Measurements from ENCODE around the gene FUCA1.

Gene FUCA1

DNA sequence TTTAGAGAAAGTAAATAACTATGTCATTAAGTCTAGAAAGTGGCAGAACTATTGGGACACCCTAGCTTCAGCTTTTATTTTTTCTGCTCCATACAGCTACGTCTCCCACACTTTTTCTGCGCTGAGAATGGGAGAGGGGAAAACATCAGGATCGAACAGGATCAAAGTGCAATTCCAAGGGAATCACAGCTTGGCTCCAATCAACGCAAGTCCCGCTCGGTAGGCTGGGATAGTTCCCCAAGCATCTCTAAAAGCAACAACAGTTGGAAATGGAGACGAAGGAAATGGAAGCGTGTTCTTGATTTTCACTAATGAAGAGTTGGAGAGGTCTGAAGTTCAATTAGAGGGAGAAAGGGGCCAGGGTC lies 43.4 kb downstream of the FUCA1 start:
- Histone ChIP-seq H3K27ac (ENCODE audit: insufficient read depth, low read depth, low read length, poor library complexity, severe bottlenecking) (no peak overlapping the region), H3K4me1 (ENCODE audit: control insufficient read depth, insufficient read depth, low read length) (peaks cover 4% of the 10 kb centered on the region), H3K27me3 (ENCODE audit: control insufficient read depth, insufficient read depth, low read length, poor library complexity, severe bottlenecking) (no peaks in the 10 kb centered on the region), H3K9me3 (ENCODE audit: control insufficient read depth, low read length) (no peaks in the 10 kb centered on the region), H3K4me3 (ENCODE audit: insufficient read depth, low read depth, low read length) (peak overlapping the region; percentile 95), H3K36me3 (ENCODE audit: control insufficient read depth, insufficient read depth, low read length) (no peaks in the 10 kb centered on the region)
- WGBS, 2 experiments = 6 to 8% methylated on average over 8 of the region's 8 CpGs

DNA sequence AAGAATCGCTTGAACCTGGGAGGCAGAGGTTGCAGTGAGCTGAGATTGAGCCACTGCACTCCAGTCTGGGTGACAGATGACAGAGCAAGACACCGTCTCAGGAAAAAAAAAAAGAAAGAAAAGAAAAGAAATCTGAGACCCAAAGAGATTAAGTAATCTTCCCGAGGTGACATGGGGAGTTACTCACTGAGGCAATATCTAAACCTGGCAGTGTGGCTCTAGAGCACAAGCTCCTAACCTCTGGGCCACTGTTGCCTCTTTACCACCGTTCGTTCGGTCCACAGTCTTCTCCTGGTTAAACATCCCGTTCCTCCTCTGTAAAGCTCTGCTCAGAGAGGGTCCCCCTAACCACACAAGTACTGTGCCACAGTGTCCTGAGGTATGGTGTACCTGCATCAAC lies 44.3 kb downstream of the FUCA1 start:
- Histone ChIP-seq H3K27me3 (ENCODE audit: control insufficient read depth, insufficient read depth, low read length, poor library complexity, severe bottlenecking) (no peaks in the 10 kb centered on the region), H3K4me3 (ENCODE audit: insufficient read depth, low read depth, low read length) (no peak overlapping the region)
- WGBS, 2 experiments = 90 to 91% methylated on average over 7 of the region's 7 CpGs

DNA sequence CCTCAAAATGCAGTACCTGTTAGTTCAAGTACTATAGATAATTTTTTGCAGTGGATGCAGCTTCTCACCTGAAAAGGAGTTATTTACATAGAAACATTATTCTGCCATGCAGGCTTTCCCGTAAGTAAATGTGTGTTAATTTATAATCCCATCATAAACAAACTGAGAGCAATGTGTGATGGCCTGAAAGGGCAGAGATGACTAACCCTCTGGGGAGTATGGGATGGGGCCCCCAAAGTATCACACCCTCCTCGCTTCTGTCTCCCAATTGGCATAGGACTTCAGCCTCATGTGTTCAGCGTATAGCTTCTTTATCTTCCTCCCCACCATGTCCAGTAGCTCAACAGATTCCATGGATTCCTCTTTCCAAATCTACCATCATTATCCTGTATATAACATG lies 50.5 kb downstream of the FUCA1 start:
- 93% methylated on average over 2 of the region's 3 CpGs for WGBS, 2 experiments
- peaks cover 19% of the 10 kb centered on the region for H3K36me3 ChIP-seq (ENCODE audit: control insufficient read depth, insufficient read depth, low read length)
- no peaks in the 10 kb centered on the region for H3K4me1 ChIP-seq (ENCODE audit: control insufficient read depth, insufficient read depth, low read length)

More for the DNA sequence above, 44.3 kb downstream of the FUCA1 start:
- H3K4me1 ChIP-seq (ENCODE audit: control insufficient read depth, insufficient read depth, low read length) = peaks cover 4% of the 10 kb centered on the region
- no peak overlapping the region for H3K27ac ChIP-seq (ENCODE audit: insufficient read depth, low read depth, low read length, poor library complexity, severe bottlenecking)
- H3K9me3 ChIP-seq (ENCODE audit: control insufficient read depth, low read length) = no peaks in the 10 kb centered on the region
- no peaks in the 10 kb centered on the region for H3K36me3 ChIP-seq (ENCODE audit: control insufficient read depth, insufficient read depth, low read length)

DNA sequence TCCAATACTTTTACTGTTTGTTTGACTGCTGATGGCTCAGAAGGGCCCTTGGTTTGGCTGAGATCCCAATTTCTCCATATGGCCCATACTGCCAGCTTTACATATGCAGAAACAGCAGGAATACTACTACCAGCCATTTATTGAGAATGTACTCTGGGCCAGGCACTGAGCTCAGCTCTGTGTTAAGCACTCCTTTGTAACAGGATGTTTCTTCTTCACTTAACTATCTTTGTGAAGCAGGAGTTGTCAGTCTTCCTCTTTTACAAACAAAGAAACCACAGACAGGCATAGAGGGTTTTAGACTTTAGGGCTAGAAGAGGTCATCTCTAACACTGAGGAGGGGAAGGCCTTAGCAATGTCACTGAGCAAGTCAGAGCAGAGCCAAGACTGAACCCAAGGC lies 51.2 kb downstream of the FUCA1 start:
- no peaks in the 10 kb centered on the region for H3K9me3 ChIP-seq (ENCODE audit: control insufficient read depth, low read length)
- no peaks in the 10 kb centered on the region for H3K4me1 ChIP-seq (ENCODE audit: control insufficient read depth, insufficient read depth, low read length)
- H3K27ac ChIP-seq (ENCODE audit: insufficient read depth, low read depth, low read length, poor library complexity, severe bottlenecking) = no peak overlapping the region
- peaks cover 19% of the 10 kb centered on the region for H3K36me3 ChIP-seq (ENCODE audit: control insufficient read depth, insufficient read depth, low read length)
- no peaks in the 10 kb centered on the region for H3K27me3 ChIP-seq (ENCODE audit: control insufficient read depth, insufficient read depth, low read length, poor library complexity, severe bottlenecking)
- no peak overlapping the region for H3K4me3 ChIP-seq (ENCODE audit: insufficient read depth, low read depth, low read length)

More for the DNA sequence above, 50.5 kb downstream of the FUCA1 start:
- Histone ChIP-seq H3K9me3 (ENCODE audit: control insufficient read depth, low read length) (no peaks in the 10 kb centered on the region), H3K4me3 (ENCODE audit: insufficient read depth, low read depth, low read length) (no peak overlapping the region), H3K27me3 (ENCODE audit: control insufficient read depth, insufficient read depth, low read length, poor library complexity, severe bottlenecking) (no peaks in the 10 kb centered on the region), H3K27ac (ENCODE audit: insufficient read depth, low read depth, low read length, poor library complexity, severe bottlenecking) (no peak overlapping the region)

DNA sequence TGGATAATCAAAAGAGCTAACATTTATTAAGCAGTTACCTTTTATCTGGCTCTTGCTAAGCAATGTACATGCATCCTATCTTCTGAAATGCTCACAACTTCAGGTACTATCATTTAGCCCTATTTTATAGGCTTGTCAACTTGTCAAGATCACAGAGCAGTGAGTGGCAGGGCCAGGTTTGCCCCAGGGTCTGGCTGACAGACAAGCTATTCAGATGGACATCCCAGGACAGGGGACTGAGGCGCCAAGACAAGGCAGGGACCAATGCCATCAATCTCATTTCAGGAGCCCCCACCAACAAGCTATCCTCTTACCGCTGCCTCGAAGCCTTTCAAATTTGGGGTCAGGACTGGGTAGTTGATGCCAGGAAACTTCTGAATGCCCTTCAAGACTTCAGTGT lies 51.7 kb downstream of the FUCA1 start:
- Histone ChIP-seq H3K27me3 (ENCODE audit: control insufficient read depth, insufficient read depth, low read length, poor library complexity, severe bottlenecking) (no peaks in the 10 kb centered on the region), H3K9me3 (ENCODE audit: control insufficient read depth, low read length) (no peaks in the 10 kb centered on the region), H3K36me3 (ENCODE audit: control insufficient read depth, insufficient read depth, low read length) (peaks cover 19% of the 10 kb centered on the region), H3K4me1 (ENCODE audit: control insufficient read depth, insufficient read depth, low read length) (no peaks in the 10 kb centered on the region), H3K4me3 (ENCODE audit: insufficient read depth, low read depth, low read length) (no peak overlapping the region), H3K27ac (ENCODE audit: insufficient read depth, low read depth, low read length, poor library complexity, severe bottlenecking) (no peak overlapping the region)
- 88 to 100% methylated on average over 3 of the region's 3 CpGs for WGBS, 2 experiments

DNA sequence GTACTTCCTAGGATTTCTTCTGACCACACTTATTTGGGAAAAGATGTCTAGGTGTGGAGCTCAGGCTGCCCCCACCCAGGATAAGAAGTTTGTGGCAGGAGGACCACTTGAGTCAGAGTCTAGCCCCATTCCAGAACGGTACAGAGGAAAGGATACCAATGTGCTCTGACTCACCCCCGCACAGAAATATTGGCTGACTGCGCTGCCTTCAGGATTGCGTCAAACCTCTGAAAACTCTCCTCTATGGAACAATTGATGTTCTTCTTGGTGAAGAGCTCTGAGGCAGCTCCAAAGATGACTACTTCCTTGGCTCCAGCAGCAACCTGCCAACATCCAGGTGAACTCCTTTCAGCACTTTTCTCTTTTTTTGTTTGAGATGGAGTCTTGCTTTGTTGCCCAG lies 54.1 kb downstream of the FUCA1 start:
- Histone ChIP-seq H3K9me3 (ENCODE audit: control insufficient read depth, low read length) (no peaks in the 10 kb centered on the region), H3K27ac (ENCODE audit: insufficient read depth, low read depth, low read length, poor library complexity, severe bottlenecking) (no peak overlapping the region), H3K4me3 (ENCODE audit: insufficient read depth, low read depth, low read length) (no peak overlapping the region), H3K27me3 (ENCODE audit: control insufficient read depth, insufficient read depth, low read length, poor library complexity, severe bottlenecking) (no peaks in the 10 kb centered on the region), H3K36me3 (ENCODE audit: control insufficient read depth, insufficient read depth, low read length) (peaks cover 19% of the 10 kb centered on the region), H3K4me1 (ENCODE audit: control insufficient read depth, insufficient read depth, low read length) (no peaks in the 10 kb centered on the region)
- WGBS, 2 experiments = 96 to 98% methylated on average over 4 of the region's 4 CpGs

DNA sequence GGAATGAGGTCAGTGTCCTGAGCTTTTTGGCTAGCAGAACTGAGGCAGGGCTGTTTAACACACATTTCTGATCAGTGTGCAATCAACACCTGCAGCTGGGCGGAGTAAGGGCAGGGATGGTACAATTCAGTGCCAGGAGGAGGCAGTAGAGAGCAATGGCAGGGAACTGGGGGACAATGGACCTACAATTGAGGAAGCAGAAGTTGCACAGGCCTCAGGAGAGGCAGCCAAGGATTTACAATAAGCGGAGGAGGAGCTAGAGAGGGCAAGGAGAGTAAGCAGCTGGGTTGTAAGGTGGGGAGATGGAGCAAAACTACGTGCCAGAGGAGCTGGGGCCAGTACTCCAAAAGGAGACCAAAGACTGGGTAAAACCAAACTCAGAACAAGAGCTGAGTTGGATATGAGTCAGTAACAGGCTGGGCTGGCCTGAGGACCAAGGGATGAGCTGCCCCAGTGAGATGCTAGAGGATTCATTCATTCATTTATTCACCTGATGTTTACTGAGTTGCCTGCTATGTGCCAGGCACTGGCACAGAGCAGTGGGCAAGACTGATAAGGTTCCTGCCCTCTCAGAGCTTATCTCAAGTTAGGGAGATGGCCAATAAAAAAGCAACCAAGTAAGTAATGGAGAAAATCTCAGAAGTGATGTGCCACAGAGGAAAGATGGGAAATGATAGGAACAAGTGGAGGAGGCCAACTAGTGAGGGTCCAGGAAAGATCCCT lies 57.1 kb downstream of the FUCA1 start:
- H3K4me1 ChIP-seq (ENCODE audit: control insufficient read depth, insufficient read depth, low read length) = no peaks in the 10 kb centered on the region
- no peaks in the 10 kb centered on the region for H3K9me3 ChIP-seq (ENCODE audit: control insufficient read depth, low read length)
- H3K36me3 ChIP-seq (ENCODE audit: control insufficient read depth, insufficient read depth, low read length) = peaks cover 10% of the 10 kb centered on the region
- 63 to 70% methylated on average over 3 of the region's 3 CpGs for WGBS, 2 experiments
- no peaks in the 10 kb centered on the region for H3K27me3 ChIP-seq (ENCODE audit: control insufficient read depth, insufficient read depth, low read length, poor library complexity, severe bottlenecking)
- no peak overlapping the region for H3K27ac ChIP-seq (ENCODE audit: insufficient read depth, low read depth, low read length, poor library complexity, severe bottlenecking)
- no peak overlapping the region for H3K4me3 ChIP-seq (ENCODE audit: insufficient read depth, low read depth, low read length)

DNA sequence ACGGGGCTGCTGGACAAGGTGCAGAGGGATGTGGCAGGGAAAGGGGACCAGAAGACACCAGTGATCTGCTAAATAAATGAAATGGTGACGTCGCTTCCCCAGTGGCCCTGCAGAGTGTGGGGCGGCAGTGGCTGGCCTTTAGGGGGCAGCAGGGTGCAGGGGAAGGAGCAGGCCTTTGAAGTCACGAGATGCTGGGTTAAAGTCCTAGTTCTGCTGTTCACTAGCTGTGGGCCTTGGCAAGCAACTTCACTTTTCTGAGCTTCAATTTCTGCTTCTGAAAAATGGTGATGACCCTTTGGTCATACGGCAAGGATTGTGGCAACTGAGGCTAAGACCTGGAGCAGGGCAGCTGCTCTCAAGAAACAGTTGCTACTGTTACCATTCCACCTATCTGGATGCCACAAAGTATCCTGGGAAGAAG lies 58.3 kb downstream of the FUCA1 start:
- Histone ChIP-seq H3K4me3 (ENCODE audit: insufficient read depth, low read depth, low read length) (no peak overlapping the region), H3K27ac (ENCODE audit: insufficient read depth, low read depth, low read length, poor library complexity, severe bottlenecking) (no peak overlapping the region), H3K27me3 (ENCODE audit: control insufficient read depth, insufficient read depth, low read length, poor library complexity, severe bottlenecking) (no peaks in the 10 kb centered on the region), H3K36me3 (ENCODE audit: control insufficient read depth, insufficient read depth, low read length) (peaks cover 10% of the 10 kb centered on the region), H3K4me1 (ENCODE audit: control insufficient read depth, insufficient read depth, low read length) (no peaks in the 10 kb centered on the region), H3K9me3 (ENCODE audit: control insufficient read depth, low read length) (no peaks in the 10 kb centered on the region)
- WGBS, 2 experiments = 31% methylated on average over 6 of the region's 6 CpGs

DNA sequence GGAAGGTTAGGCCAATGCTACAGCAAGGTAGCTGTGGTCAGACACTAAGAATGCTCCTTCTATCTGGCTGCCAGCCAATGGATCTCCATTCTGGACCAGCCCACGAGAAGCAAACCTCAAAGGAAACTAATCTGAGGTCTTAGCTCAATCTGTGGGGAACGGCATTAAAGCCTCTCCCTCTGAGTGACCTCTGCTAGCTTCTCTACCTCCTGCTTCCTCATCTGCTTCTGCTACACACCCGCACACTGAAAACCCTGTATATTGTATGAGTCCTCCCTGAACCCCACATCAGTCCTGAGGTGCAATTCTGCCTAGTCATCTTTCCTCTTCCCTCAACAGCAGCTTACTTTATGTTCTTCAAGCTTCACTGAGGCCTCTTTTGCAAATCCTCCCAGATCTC lies 60.6 kb downstream of the FUCA1 start:
- Histone ChIP-seq H3K27ac (ENCODE audit: insufficient read depth, low read depth, low read length, poor library complexity, severe bottlenecking) (no peak overlapping the region), H3K36me3 (ENCODE audit: control insufficient read depth, insufficient read depth, low read length) (peaks cover 2% of the 10 kb centered on the region), H3K27me3 (ENCODE audit: control insufficient read depth, insufficient read depth, low read length, poor library complexity, severe bottlenecking) (no peaks in the 10 kb centered on the region), H3K9me3 (ENCODE audit: control insufficient read depth, low read length) (no peaks in the 10 kb centered on the region), H3K4me1 (ENCODE audit: control insufficient read depth, insufficient read depth, low read length) (no peaks in the 10 kb centered on the region), H3K4me3 (ENCODE audit: insufficient read depth, low read depth, low read length) (no peak overlapping the region)
- 90 to 95% methylated on average over 3 of the region's 3 CpGs for WGBS, 2 experiments

DNA sequence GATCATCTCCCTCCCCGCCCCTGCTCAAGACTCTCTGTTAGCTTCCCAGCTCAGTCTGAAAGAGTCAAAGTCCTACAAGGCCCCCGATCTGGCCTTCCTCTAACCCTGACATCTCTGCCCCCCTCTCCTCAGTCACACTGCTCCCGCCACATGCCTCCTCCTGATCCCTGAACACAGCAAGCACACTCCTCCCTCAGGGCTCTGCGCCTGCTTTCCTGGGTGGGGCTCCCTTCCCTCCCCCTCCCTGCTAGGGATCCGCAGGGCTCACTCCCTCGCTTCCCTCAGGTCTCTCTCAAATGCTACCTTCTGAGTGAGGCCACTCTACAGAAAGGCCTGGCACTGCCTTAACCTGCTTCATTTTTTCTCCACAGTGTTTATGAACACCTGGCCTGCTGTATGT lies 61.8 kb downstream of the FUCA1 start:
- no peak overlapping the region for H3K4me3 ChIP-seq (ENCODE audit: insufficient read depth, low read depth, low read length)
- whole genome bisulfite sequencing, 2 experiments = 73 to 78% methylated on average over 6 of the region's 6 CpGs
- H3K9me3 ChIP-seq (ENCODE audit: control insufficient read depth, low read length) = no peaks in the 10 kb centered on the region
- peaks cover 5% of the 10 kb centered on the region for H3K4me1 ChIP-seq (ENCODE audit: control insufficient read depth, insufficient read depth, low read length)
- peaks cover 2% of the 10 kb centered on the region for H3K36me3 ChIP-seq (ENCODE audit: control insufficient read depth, insufficient read depth, low read length)
- H3K27ac ChIP-seq (ENCODE audit: insufficient read depth, low read depth, low read length, poor library complexity, severe bottlenecking) = no peak overlapping the region
- peaks cover 9% of the 10 kb centered on the region for H3K27me3 ChIP-seq (ENCODE audit: control insufficient read depth, insufficient read depth, low read length, poor library complexity, severe bottlenecking)

DNA sequence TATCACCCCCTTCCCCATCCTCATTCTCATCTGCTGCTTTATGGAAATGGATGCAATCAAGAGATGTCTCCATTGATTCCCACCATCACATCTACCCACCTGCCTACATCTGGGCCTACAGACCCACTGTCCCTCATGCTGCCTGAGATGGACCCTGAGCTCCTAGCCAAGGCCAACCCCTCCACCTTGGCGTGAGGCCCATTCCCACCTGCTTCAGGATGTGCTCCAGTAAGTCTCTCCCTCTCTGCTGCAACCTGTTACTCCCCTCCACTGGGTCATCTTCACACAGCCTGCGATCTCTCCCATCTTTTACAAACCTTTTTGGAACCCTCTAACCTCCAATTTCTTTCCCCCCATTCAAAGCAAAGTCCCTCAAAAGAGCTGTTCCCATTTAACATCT lies 63.1 kb downstream of the FUCA1 start:
- 87 to 88% methylated on average over 2 of the region's 2 CpGs for WGBS, 2 experiments
- H3K4me1 ChIP-seq (ENCODE audit: control insufficient read depth, insufficient read depth, low read length) = peaks cover 7% of the 10 kb centered on the region
- peaks cover 2% of the 10 kb centered on the region for H3K36me3 ChIP-seq (ENCODE audit: control insufficient read depth, insufficient read depth, low read length)
- peaks cover 14% of the 10 kb centered on the region for H3K27me3 ChIP-seq (ENCODE audit: control insufficient read depth, insufficient read depth, low read length, poor library complexity, severe bottlenecking)
- H3K9me3 ChIP-seq (ENCODE audit: control insufficient read depth, low read length) = no peaks in the 10 kb centered on the region
- H3K4me3 ChIP-seq (ENCODE audit: insufficient read depth, low read depth, low read length) = no peak overlapping the region
- no peak overlapping the region for H3K27ac ChIP-seq (ENCODE audit: insufficient read depth, low read depth, low read length, poor library complexity, severe bottlenecking)

All from ectodermal cell (in vitro differentiated cells).